C4-2B (cell line): ENCODE measurements around the gene CTU2.
A peak's percentile ranks its signal among the peaks of the same experiment; 100 is the strongest.

ENCODE experiments used
- H3K27ac ChIP-seq: fragments of 450-650 bp; 2 replicates; pipeline ENCODE4 v1.5.1; 2017
- ZFX ChIP-seq: fragments of 450-650 bp; IDR thresholded peaks from 2 replicates; pipeline ENCODE4 v1.6.1; 2017
- TF ChIP-seq, protein P1 (sequence below): fragments of 450-650 bp; conservative IDR thresholded peaks from 2 replicates; pipeline ENCODE4 v1.5.1; 2017; ENCODE audit warnings: mild to moderate bottlenecking

CTU2 gene

DNA sequence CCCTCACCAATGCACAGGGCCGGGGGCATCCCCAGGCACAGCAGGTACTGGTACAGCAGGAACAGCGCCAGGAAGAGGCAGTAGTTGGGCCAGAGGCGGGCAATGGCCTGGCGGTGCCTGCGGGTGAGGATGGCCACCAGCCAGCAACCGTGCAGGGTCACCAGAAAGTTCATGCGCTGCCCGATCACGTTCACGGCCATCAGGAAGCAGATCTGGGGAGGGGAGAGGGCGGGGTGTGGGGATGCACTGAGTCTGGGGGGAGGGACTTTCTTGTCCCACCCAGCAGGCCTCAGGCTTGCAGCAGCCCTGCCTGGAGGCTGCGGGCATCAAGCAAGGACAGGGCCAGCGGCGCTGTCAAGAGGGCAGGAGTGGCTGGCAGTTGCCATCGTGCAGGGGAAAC, 25.4 kb downstream of the CTU2 start:
- TF ChIP-seq, protein P1, sequence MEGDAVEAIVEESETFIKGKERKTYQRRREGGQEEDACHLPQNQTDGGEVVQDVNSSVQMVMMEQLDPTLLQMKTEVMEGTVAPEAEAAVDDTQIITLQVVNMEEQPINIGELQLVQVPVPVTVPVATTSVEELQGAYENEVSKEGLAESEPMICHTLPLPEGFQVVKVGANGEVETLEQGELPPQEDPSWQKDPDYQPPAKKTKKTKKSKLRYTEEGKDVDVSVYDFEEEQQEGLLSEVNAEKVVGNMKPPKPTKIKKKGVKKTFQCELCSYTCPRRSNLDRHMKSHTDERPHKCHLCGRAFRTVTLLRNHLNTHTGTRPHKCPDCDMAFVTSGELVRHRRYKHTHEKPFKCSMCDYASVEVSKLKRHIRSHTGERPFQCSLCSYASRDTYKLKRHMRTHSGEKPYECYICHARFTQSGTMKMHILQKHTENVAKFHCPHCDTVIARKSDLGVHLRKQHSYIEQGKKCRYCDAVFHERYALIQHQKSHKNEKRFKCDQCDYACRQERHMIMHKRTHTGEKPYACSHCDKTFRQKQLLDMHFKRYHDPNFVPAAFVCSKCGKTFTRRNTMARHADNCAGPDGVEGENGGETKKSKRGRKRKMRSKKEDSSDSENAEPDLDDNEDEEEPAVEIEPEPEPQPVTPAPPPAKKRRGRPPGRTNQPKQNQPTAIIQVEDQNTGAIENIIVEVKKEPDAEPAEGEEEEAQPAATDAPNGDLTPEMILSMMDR, result no peak
- TF ChIP-seq ZFX, result no peak
- peak overlapping the region; percentile 4 for H3K27ac ChIP-seq

- peak overlapping the region; percentile 12 for H3K27ac ChIP-seq
- no peak for TF ChIP-seq ZFX
- TF ChIP-seq, protein P1, result no peak
Observed at GRCh38 chr16:88732172-88732960, 26.1 kb downstream of the CTU2 start.

- no peak for TF ChIP-seq ZFX
- TF ChIP-seq, protein P1, result no peak
- peak overlapping the region; percentile 12; the same call in 1 of the 2 replicates for H3K27ac ChIP-seq
Observed at GRCh38 chr16:88732961-88733294, 26.6 kb downstream of the CTU2 start.

DNA sequence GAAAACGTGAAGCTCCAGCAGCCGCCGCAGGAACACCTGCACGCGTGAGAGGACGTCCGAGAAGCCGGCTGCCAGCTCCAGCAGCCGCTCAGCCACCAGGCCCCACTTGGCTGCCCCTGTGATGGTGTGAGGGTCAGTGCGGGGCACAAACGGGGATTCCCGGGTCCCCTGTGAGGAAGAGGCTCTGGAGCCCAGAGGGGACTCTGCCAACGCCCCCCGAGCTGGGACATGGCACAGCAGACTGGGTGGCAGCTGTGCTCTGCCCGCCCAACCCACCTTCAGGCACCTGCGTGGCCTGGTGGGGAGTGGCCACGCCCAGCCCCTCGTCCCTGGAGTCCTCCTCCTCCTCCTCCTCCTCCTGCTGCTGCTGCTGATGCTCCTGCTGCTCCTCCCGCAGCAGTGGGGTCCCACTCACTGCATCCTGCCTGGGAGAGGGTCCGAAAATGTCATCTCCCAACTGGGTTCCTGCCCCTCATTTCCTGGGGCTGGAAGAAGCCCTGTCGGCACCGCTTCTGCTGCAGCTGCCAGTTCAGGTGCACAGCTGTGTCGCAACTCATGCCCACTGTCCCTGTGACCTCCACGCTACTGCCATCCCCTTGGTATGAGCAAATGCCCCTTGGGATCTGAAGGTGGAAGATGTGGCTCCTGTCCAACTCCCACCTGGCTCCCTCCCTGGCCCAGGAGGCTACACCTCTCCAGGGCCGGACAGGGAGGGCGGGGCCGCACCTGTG, 27.5 kb downstream of the CTU2 start:
- TF ChIP-seq, protein P1, result no peak
- no peak for TF ChIP-seq ZFX
- no peak overlapping the region for H3K27ac ChIP-seq

DNA sequence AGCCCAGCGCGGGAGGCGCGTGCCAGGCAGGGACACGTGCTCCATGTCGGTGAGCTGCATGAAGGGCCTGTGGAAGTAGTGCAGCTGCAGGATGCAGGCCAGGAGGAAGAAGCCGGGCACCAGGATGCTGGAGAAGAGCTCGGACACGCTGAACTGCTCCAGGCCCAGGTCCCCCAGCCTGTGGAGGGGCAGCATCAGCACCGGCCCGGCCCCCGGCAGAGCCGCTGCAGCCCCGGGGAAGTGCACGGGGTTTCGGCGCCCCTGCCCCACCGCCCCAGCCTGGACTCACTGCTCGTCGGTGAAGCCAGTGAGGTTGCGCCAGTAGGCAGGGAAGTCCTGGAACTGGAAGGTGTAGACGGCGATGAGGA, 28.0 kb downstream of the CTU2 start:
- TF ChIP-seq, protein P1, result no peak
- TF ChIP-seq ZFX, result no peak
- H3K27ac ChIP-seq, result no peak overlapping the region

GRCh38 chr16:88735121-88735520, 28.8 kb downstream of the CTU2 start:
- TF ChIP-seq ZFX, result no peak
- TF ChIP-seq, protein P1, result no peak

DNA sequence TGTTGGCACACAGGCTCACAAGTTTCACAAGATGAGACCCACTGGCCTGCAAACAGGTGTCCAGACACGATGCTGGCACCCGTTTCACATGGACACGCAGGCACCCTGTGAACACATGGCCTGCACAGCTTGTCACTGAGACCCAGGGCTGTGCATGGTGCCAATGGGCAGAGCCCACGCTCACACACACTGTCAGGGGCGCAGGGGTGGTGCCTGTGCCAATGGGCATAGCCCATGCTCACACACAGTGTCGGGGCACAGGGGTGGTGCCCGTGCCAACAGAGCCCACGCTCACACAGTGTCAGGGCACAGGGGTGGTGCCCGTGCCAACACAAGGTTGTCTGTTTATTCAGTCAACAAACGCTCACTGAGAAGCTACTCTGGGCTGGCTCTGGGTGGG, 29.3 kb downstream of the CTU2 start:
- H3K27ac ChIP-seq, result no peak overlapping the region
- TF ChIP-seq, protein P1, result no peak
- no peak for TF ChIP-seq ZFX

More at GRCh38 chr16:88735121-88735520, 28.8 kb downstream of the CTU2 start:
- H3K27ac ChIP-seq, result no peak overlapping the region
